Stimulated activated CD4-positive, alpha-beta T cell treated with anti-CD3 and anti-CD28 coated beads, Interleukin-1b, Interleukin-23, amount 100 ng/mL, for 4 hours (primary cell): Measurements from ENCODE around the gene MAST2.

Source experiments
- DNase-seq, 2 donors: peaks; one replicate each; pipeline ENCODE4 v3.0.0-alpha.2; 2020; ENCODE audit warnings: low read depth in 2 of 2

The MAST2 gene

GRCh38 chr1:45803299-45803780 lies at the start of gene MAST2:
MAST2 (plus strand) TSS chr1:45803612; CDS start chr1:45803896, 284 bp downstream.
- peak; percentile 75 to 91 for DNase-seq

GRCh38 chr1:45755697-45756096 lies 47.7 kb upstream of the MAST2 start:
- DNase-seq: no peak

- no peak for DNase-seq
Measured at GRCh38 chr1:45762291-45762690, 41.1 kb upstream of the MAST2 start.

- no peak for DNase-seq
Measured at GRCh38 chr1:45765999-45766792, 37.2 kb upstream of the MAST2 start.

- no peak for DNase-seq
Measured at GRCh38 chr1:45767035-45767434, 36.4 kb upstream of the MAST2 start.

GRCh38 chr1:45769261-45769932 lies 34.0 kb upstream of the MAST2 start:
- DNase-seq: no peak

GRCh38 chr1:45772971-45773370 lies 30.4 kb upstream of the MAST2 start:
- DNase-seq: no peak

GRCh38 chr1:45775794-45776193 lies 27.6 kb upstream of the MAST2 start:
- DNase-seq: no peak

- no peak for DNase-seq
Measured at GRCh38 chr1:45785583-45785982, 17.8 kb upstream of the MAST2 start.

GRCh38 chr1:45787905-45788304 lies 15.5 kb upstream of the MAST2 start:
- DNase-seq: no peak

GRCh38 chr1:45789601-45790000 lies 13.8 kb upstream of the MAST2 start:
- DNase-seq: no peak

- no peak for DNase-seq
Measured at GRCh38 chr1:45792744-45793143, 10.7 kb upstream of the MAST2 start.

GRCh38 chr1:45793942-45794604 lies 9.3 kb upstream of the MAST2 start:
- DNase-seq: no peak

GRCh38 chr1:45796381-45796780 lies 7.0 kb upstream of the MAST2 start:
- DNase-seq: no peak

- no peak for DNase-seq
Measured at GRCh38 chr1:45796946-45797345, 6.5 kb upstream of the MAST2 start.

- no peak for DNase-seq
Measured at GRCh38 chr1:45800899-45801298, 2.5 kb upstream of the MAST2 start.

GRCh38 chr1:45802343-45803298 lies 791 bp upstream of the MAST2 start:
- no peak for DNase-seq

GRCh38 chr1:45803781-45804668 lies 613 bp downstream of the MAST2 start:
- DNase-seq: peak in 1 of 2 donors; percentile 20

GRCh38 chr1:45804669-45804969 lies 1.2 kb downstream of the MAST2 start:
- no peak for DNase-seq

- no peak for DNase-seq
Measured at GRCh38 chr1:45806129-45806528, 2.7 kb downstream of the MAST2 start.

- DNase-seq: no peak
Measured at GRCh38 chr1:45809761-45810160, 6.3 kb downstream of the MAST2 start.
